H1 (cell line): ENCODE results near the gene EVC2. TPM values are rescaled to one million over a fixed set of nuclear protein-coding genes. Genes with fewer than 3 reads are reported as not detected.

Experiments used
- CTCF ChIA-PET: fragments of 300-600 bp; sonication (Branson Sonifier 250); formaldehyde crosslinking; loops from one replicate; lab custom pipeline; 2021; ENCODE audit not compliant: partially characterized antibody; lab: Charles Lee
- POLR2A ChIA-PET: fragments of 300-600 bp; sonication (Branson Sonifier 250); formaldehyde crosslinking; loops from one replicate; lab custom pipeline; 2021; ENCODE audit warnings: inconsistent platforms; ENCODE audit not compliant: partially characterized antibody; lab: Charles Lee
- DNase-seq, 2 experiments: peaks; one replicate each; pipeline versions ENCODE4 v3.0.0 to v3.0.0-alpha.2; 2010 to 2022; ENCODE audit warnings: low spot score in 2 of 2, low read depth in 1 of 2, mixed read lengths in 1 of 2
- FAIRE-seq: peaks from 2 replicates; lab custom pipeline; 2011; peaks lifted over from hg19 to GRCh38; lab: Jason Lieb, UNC
- H2AFZ ChIP-seq: 2 replicates; pipeline ENCODE4 v1.8.1; 2012; ENCODE audit warnings: low read length, inconsistent platforms
- H2AK5ac ChIP-seq: 2 replicates; pipeline ENCODE4 v1.6.1; 2013; ENCODE audit warnings: low read depth, low read length
- H2BK120ac ChIP-seq: replicated peaks from 2 replicates; pipeline ENCODE3; 2013; ENCODE audit warnings: low read depth, low read length, inconsistent platforms
- H2BK12ac ChIP-seq: 2 replicates; pipeline ENCODE4 v1.6.1; 2013; ENCODE audit warnings: low read depth, low read length
- H2BK15ac ChIP-seq: 2 replicates; pipeline ENCODE4 v1.6.1; 2013; ENCODE audit warnings: low read length
- H2BK20ac ChIP-seq: 2 replicates; pipeline ENCODE4 v1.6.1; 2013; ENCODE audit warnings: low read length
- H2BK5ac ChIP-seq: 2 replicates; pipeline ENCODE4 v1.6.1; 2013; ENCODE audit warnings: low read depth, low read length
- H3K14ac ChIP-seq: 2 replicates; pipeline ENCODE4 v1.6.1; 2013; ENCODE audit warnings: inconsistent platforms; ENCODE audit not compliant: insufficient read length
- H3K18ac ChIP-seq: 2 replicates; pipeline ENCODE4 v1.6.1; 2013; ENCODE audit warnings: low read length; ENCODE audit errors: extremely low read depth
- H3K23ac ChIP-seq: 2 replicates; pipeline ENCODE4 v1.6.1; 2013; ENCODE audit warnings: inconsistent platforms; ENCODE audit not compliant: insufficient read length
- H3K23me2 ChIP-seq: 2 replicates; pipeline ENCODE4 v1.6.1; 2013; ENCODE audit warnings: low read depth, low read length
- H3K27ac ChIP-seq: 2 replicates; pipeline ENCODE4 v1.6.1; 2011; ENCODE audit warnings: low read depth, low read length, inconsistent platforms
- H3K27me3 ChIP-seq, 4 experiments: replicated peaks in 1 of 4; 1 replicate in 1 of 4; 2 replicates in 3 of 4; pipeline versions ENCODE4 v1.6.1 to v1.8.1; 2011 to 2013; ENCODE audit warnings: low read length in 3 of 4, mild to moderate bottlenecking in 3 of 4, inconsistent platforms in 2 of 4, mixed read lengths in 2 of 4, moderate library complexity in 1 of 4; ENCODE audit not compliant: control insufficient read depth in 3 of 4, insufficient read depth in 3 of 4; ENCODE audit errors: extremely low read depth in 1 of 4
- H3K36me3 ChIP-seq, 4 experiments: 2 replicates each; pipeline versions ENCODE4 v1.6.1 to v1.8.1; 2011 to 2013; ENCODE audit warnings: mild to moderate bottlenecking in 4 of 4, low read length in 3 of 4, moderate library complexity in 2 of 4, control low read depth in 1 of 4, inconsistent platforms in 1 of 4; ENCODE audit not compliant: insufficient read depth in 4 of 4, control insufficient read depth in 2 of 4
- H3K4ac ChIP-seq: replicated peaks from 2 replicates; pipeline ENCODE3; 2013; ENCODE audit warnings: low read length, low read depth, mixed read lengths, inconsistent platforms; ENCODE audit not compliant: insufficient read length
- H3K4me1 ChIP-seq, 4 experiments: replicated peaks in 1 of 4; 1 replicate in 1 of 4; 2 replicates in 3 of 4; pipeline versions ENCODE4 v1.6.1 to v1.8.1; 2011 to 2013; ENCODE audit warnings: low read length in 3 of 4, inconsistent platforms in 2 of 4, mixed read lengths in 1 of 4; ENCODE audit not compliant: insufficient read depth in 4 of 4, control insufficient read depth in 3 of 4
- H3K4me2 ChIP-seq, 2 experiments: 2 replicates each; pipeline versions ENCODE4 v1.6.1 to v1.8.1; 2011 to 2013; ENCODE audit warnings: low read depth in 2 of 2, low read length in 2 of 2, control low read depth in 1 of 2, inconsistent platforms in 1 of 2, mild to moderate bottlenecking in 1 of 2; ENCODE audit not compliant: insufficient read depth in 1 of 2
- H3K4me3 ChIP-seq, 4 experiments: fragments of 200-600, 300-600 bp in 1 of 4; sonication (generic), shearing (Covaris generic), sonication (Bioruptor Twin) in 1 of 4; 2 replicates each; pipeline versions ENCODE4 v1.5.1 to v1.8.1; 2011 to 2016; ENCODE audit warnings: low read length in 4 of 4, low read depth in 3 of 4, control low read depth in 2 of 4, inconsistent platforms in 2 of 4, mild to moderate bottlenecking in 2 of 4, mixed read lengths in 1 of 4, moderate library complexity in 1 of 4; ENCODE audit not compliant: insufficient read depth in 2 of 4; ENCODE audit errors: extremely low read depth in 1 of 4
- H3K56ac ChIP-seq: replicated peaks from 2 replicates; pipeline ENCODE3; 2013; ENCODE audit warnings: low read depth, mild to moderate bottlenecking, mixed read lengths, low read length, inconsistent platforms; ENCODE audit not compliant: insufficient read length
- H3K79me1 ChIP-seq: 2 replicates; pipeline ENCODE4 v1.6.1; 2013; ENCODE audit warnings: low read depth, low read length, control low read depth
- H3K79me2 ChIP-seq, 2 experiments: 2 replicates each; pipeline versions ENCODE4 v1.6.1 to v1.8.1; 2012 to 2013; ENCODE audit warnings: low read length in 2 of 2, mild to moderate bottlenecking in 2 of 2, inconsistent platforms in 1 of 2; ENCODE audit not compliant: insufficient read depth in 2 of 2, control insufficient read depth in 1 of 2
- H3K9ac ChIP-seq, 4 experiments: replicated peaks in 1 of 4; 1 replicate in 1 of 4; 2 replicates in 3 of 4; pipeline versions ENCODE4 v1.6.1 to v1.8.1; 2011 to 2013; ENCODE audit warnings: low read depth in 3 of 4, low read length in 3 of 4, control low read depth in 2 of 4, mild to moderate bottlenecking in 2 of 4, moderate library complexity in 2 of 4, inconsistent platforms in 1 of 4; ENCODE audit errors: extremely low read depth in 1 of 4
- H3K9me3 ChIP-seq, 2 experiments: 2 replicates each; pipeline versions ENCODE4 v1.6.1 to v1.8.1; 2012 to 2013; ENCODE audit warnings: mild to moderate bottlenecking in 2 of 2, moderate library complexity in 2 of 2, control low read depth in 1 of 2, inconsistent platforms in 1 of 2, low read depth in 1 of 2, low read length in 1 of 2, mixed read lengths in 1 of 2; ENCODE audit not compliant: insufficient read depth in 2 of 2
- H4K20me1 ChIP-seq, 2 experiments: replicated peaks in 1 of 2; 2 replicates each; pipeline versions ENCODE3 to v1.8.1; 2011 to 2013; ENCODE audit warnings: inconsistent platforms in 2 of 2, low read length in 2 of 2, mild to moderate bottlenecking in 1 of 2; ENCODE audit not compliant: insufficient read depth in 2 of 2, control insufficient read depth in 1 of 2
- H4K5ac ChIP-seq: 2 replicates; pipeline ENCODE4 v1.6.1; 2013; ENCODE audit warnings: low read length, low read depth, mixed read lengths, inconsistent platforms; ENCODE audit not compliant: insufficient read length
- H4K8ac ChIP-seq: 2 replicates; pipeline ENCODE4 v1.8.0; 2013; ENCODE audit warnings: mild to moderate bottlenecking, moderate library complexity, low read length, inconsistent platforms; ENCODE audit not compliant: insufficient read depth; ENCODE audit errors: extremely low read depth
- H4K91ac ChIP-seq: replicated peaks from 2 replicates; pipeline ENCODE3; 2013; ENCODE audit warnings: low read length, mixed read lengths, inconsistent platforms; ENCODE audit not compliant: insufficient read length
- BRCA1 ChIP-seq: IDR thresholded peaks from 2 replicates; pipeline ENCODE4 v1.6.1; 2012; ENCODE audit warnings: low read depth, low read length, improper control_type of control experiment
- CBX8 ChIP-seq: fragments of 300-800, 300-1000 bp; sonication (generic); IDR thresholded peaks from 2 replicates; pipeline ENCODE4 v1.7.1; 2016; ENCODE audit warnings: low read depth, low read length, borderline replicate concordance
- POLR2A ChIP-seq, 2 experiments: IDR thresholded peaks; 1 replicate in 1 of 2; 2 replicates in 1 of 2; pipeline ENCODE4 v1.6.1; 2011; ENCODE audit warnings: low read depth in 2 of 2, low read length in 2 of 2, mild to moderate bottlenecking in 2 of 2; ENCODE audit errors: control extremely low read depth in 1 of 2
- RNF2 ChIP-seq: fragments of 200-900, 300-1000 bp; sonication (generic); IDR thresholded peaks from 2 replicates; pipeline ENCODE4 v1.7.1; 2016; ENCODE audit warnings: borderline replicate concordance, low read depth, mild to moderate bottlenecking, antibody characterized with exemption, low read length; ENCODE audit not compliant: poor library complexity, severe bottlenecking; ENCODE audit errors: missing control alignments
- SP1 ChIP-seq: IDR thresholded peaks from 2 replicates; pipeline ENCODE4 v1.6.1; 2011; ENCODE audit warnings: low read depth, low read length
- SRF ChIP-seq: IDR thresholded peaks from 2 replicates; pipeline ENCODE4 v1.6.1; 2011; ENCODE audit warnings: mild to moderate bottlenecking, low read depth, low read length, moderate library complexity
- TEAD4 ChIP-seq: IDR thresholded peaks from 2 replicates; pipeline ENCODE4 v1.6.1; 2012; ENCODE audit warnings: low read depth, low read length, inconsistent platforms, mixed read lengths
- WGBS, 2 experiments: shearing (Covaris generic) in 1 of 2; methylation state at CpG; one replicate each; pipeline versions ENCODE4 v1.1.6 to v1.1.7; 2013 to 2015; ENCODE audit warnings: low lambda C conversion rate in 2 of 2, mixed read lengths in 2 of 2, inconsistent platforms in 1 of 2, low coverage in 1 of 2, missing lambda C conversion rate in 1 of 2; ENCODE audit not compliant: insufficient replicate concordance in 2 of 2, insufficient coverage in 1 of 2, insufficient read length in 1 of 2; ENCODE audit errors: extremely low coverage in 1 of 2, missing lambda C conversion rate in 1 of 2; 5-methylcytosine and 5-hydroxymethylcytosine counted together
- polyA plus RNA-seq, 7 experiments: library from polyadenylated mRNA; depleted of rRNA in 3 of 7; stranded (reverse) in 5 of 7; unstranded in 2 of 7; fragments of >200 nt in 5 of 7; fragments of 200-250 nt in 2 of 7; gene quantifications; 1 replicate in 5 of 7; 2 replicates in 1 of 7; 4 replicates in 1 of 7; pipeline versions ENCODE4 v1.2.1 to v1.2.3, GENCODE V29; 2011 to 2013; ENCODE audit warnings: missing spikeins in 2 of 7, mixed read lengths in 2 of 7
- total RNA-seq: library from RNA; stranded (reverse); fragmentation: NEBNext Ultra II Directional; extraction: Animal tissue kit (Norgen Biotek cat#: 25700); gene quantifications from 2 replicates; pipeline ENCODE4 v1.2.1, GENCODE V29; 2021
- TF ChIP-seq, protein P1 (sequence below): IDR thresholded peaks from 2 replicates; pipeline ENCODE4 v1.6.1; 2011; ENCODE audit warnings: low read depth, mild to moderate bottlenecking, low read length; ENCODE audit not compliant: insufficient read depth

EVC2 gene
- total and polyA plus RNA-seq, 2 of the 8 experiments (the other 6 are each of a cell fraction or from before 2014, with no cell fraction given), result 0.73 to 5.9 TPM

DNA sequence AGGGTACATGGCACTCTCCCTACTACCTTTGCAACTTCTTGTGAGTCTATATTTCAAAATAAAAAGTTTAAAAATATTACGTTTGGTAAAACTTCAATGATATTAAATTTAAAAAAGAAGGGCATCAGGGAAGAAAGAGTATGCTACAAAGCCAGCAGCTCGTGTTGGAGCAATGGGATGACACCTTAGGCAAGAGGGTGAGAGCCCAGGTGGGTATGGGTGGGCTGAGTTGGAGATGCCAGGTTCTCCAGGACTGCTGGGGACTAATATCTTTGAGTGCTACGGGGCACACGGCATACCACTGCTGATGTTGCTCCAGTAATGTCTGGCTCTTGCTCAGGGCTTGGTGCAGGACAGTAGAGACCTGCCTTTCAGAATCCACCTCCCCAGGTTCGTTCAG is 132.4 kb downstream of the EVC2 start:
- Histone ChIP-seq H2AK5ac (no peak overlapping the region), H3K4me2 (no peak overlapping the region), H2BK15ac (no peak overlapping the region), H4K20me1 (peaks cover 0 to 2% of the 10 kb centered on the region in 2 experiments), H3K27ac (no peak overlapping the region), H3K18ac (no peak overlapping the region), H4K5ac (no peak overlapping the region), H3K4ac (no peak overlapping the region), H3K56ac (no peak overlapping the region), H4K91ac (no peak overlapping the region), H3K14ac (no peak overlapping the region), H4K8ac (no peak overlapping the region), H3K79me1 (no peaks in the 10 kb centered on the region), H3K27me3 (no peaks in the 10 kb centered on the region), H2BK20ac (no peak overlapping the region), H3K4me1 (no peaks in the 10 kb centered on the region), H3K79me2 (no peaks in the 10 kb centered on the region), H3K36me3 (peaks cover 0 to 4% (median 0%) of the 10 kb centered on the region in 4 experiments; a peak in 1 of 8 replicates), H2BK5ac (no peak overlapping the region), H3K23me2 (no peaks in the 10 kb centered on the region; the same call in 1 of the 2 replicates), H3K23ac (no peak overlapping the region), H3K9me3 (no peaks in the 10 kb centered on the region), H2BK120ac (no peak overlapping the region), H3K4me3 (no peak overlapping the region), H2BK12ac (no peak overlapping the region), H2AFZ (no peak overlapping the region), H3K9ac (no peak overlapping the region)
- DNase-seq (no peak), FAIRE-seq (no peak)
- CTCF ChIA-PET, result interaction anchor here (1.2 kb wide), 1 partner anchor 59 kb away, joined by 5 read pairs; no protein-coding TSS in a partner anchor
- TF ChIP-seq, protein P1, sequence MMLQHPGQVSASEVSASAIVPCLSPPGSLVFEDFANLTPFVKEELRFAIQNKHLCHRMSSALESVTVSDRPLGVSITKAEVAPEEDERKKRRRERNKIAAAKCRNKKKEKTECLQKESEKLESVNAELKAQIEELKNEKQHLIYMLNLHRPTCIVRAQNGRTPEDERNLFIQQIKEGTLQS, result no peak
- TF ChIP-seq SP1 (no peak), POLR2A (IDR thresholded peaks at IDR 0.05; ENCODE audit: control extremely low read depth in 1 of 2, low read depth in 2 of 2, low read length in 2 of 2) (no peak), RNF2 (no peak), CBX8 (no peak), SRF (no peak), TEAD4 (no peak), BRCA1 (no peak)
- POLR2A ChIA-PET, result no interaction called here
- WGBS, 2 experiments, result 72% methylated on average over 5 of the region's 5 CpGs; no CpG with 5 or more reads in 1 of the 2 experiments
